VCaP (cell line): ENCODE results near the gene SERPINB13.

Experiments used
- H3K27ac ChIP-seq: fragments of 450-650 bp; 2 replicates; pipeline ENCODE4 v1.5.1; 2017
- TF ChIP-seq, protein P1 (sequence below): fragments of 450-650 bp; conservative IDR thresholded peaks from 2 replicates; pipeline ENCODE4 v1.5.1; 2017; ENCODE audit warnings: mild to moderate bottlenecking, moderate library complexity

The SERPINB13 gene

DNA sequence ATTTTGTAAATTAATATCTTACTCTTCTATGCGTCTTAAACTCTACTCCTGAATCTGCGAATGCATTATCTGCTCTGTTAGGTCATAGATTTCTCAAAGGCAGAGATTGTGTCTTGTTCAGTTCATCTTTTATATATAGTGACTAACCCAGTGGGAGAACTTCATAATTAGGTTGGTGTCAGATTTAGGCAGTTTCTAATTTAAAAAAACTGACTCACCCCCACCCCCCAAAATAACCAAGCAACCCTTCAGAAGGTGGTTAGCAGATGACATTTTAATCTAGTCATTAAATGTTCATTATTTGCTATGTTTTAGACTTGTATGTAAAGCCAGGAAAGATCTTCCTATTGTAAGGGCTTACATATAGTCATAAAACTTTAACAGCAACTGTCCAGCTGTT lies 34.6 kb upstream of the SERPINB13 start:
- H3K27ac ChIP-seq, result no peak overlapping the region
- TF ChIP-seq, protein P1, sequence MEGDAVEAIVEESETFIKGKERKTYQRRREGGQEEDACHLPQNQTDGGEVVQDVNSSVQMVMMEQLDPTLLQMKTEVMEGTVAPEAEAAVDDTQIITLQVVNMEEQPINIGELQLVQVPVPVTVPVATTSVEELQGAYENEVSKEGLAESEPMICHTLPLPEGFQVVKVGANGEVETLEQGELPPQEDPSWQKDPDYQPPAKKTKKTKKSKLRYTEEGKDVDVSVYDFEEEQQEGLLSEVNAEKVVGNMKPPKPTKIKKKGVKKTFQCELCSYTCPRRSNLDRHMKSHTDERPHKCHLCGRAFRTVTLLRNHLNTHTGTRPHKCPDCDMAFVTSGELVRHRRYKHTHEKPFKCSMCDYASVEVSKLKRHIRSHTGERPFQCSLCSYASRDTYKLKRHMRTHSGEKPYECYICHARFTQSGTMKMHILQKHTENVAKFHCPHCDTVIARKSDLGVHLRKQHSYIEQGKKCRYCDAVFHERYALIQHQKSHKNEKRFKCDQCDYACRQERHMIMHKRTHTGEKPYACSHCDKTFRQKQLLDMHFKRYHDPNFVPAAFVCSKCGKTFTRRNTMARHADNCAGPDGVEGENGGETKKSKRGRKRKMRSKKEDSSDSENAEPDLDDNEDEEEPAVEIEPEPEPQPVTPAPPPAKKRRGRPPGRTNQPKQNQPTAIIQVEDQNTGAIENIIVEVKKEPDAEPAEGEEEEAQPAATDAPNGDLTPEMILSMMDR, result no peak

DNA sequence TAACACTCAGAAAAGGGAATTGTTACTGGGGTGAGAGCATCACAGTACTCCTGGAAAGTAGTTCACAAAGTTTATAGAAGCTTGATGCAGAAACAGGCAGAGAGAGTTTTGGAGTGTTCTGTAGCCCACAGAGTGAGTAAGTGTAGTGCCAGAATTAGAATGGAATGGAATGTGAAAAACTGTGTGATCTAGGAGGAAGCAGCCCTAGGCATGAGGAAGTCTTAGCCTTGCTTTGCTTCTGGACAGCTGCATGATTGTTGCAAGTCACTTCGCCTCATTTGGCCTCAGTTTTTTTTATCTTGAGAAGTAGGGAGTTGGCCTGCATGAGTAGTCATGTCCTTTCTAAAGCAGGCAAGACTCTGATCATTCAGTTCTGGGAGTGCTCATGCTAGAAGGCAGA lies 34.1 kb upstream of the SERPINB13 start:
- no peak overlapping the region for H3K27ac ChIP-seq

DNA sequence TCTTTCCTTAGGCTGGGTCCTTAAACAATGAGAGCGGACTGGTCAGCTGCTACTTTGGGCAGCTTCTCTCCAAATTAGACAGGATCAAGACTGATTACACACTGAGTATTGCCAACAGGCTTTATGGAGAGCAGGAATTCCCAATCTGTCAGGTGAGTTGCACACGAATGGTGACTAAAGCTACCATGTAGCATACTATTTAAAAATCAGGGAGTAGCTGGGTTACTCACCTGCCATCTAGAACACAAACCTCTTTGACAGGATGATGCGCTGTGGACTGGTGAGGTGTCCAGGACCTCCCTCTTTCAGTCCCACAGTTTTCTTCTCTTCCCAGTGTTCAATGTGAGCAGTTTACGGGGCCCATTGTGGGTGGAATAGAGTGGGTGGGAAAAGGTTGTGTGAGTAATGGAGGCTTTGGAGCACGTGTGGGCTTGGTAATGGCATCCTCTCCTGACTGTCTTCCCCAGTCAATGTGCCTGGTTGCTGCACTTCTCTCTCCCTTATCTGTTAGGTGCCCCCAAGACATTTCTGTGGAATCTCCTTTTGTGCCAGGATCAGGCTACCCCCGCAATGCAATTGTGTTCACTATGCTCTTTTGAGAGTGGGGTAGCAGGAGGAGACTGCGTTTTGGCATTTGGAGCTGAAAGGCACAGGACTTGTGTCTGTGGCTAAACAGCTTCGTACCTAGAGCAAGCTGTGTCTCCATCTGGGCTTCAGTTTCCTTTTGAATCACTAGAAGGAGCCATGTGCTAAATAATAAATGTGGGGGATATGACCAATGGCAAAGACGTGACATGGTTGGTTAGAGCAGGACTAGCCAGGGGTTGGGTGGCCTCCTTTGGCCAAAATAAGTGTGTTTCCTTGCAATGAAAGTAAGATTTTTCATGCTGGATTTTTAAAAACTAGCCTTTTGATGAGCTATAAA lies 27.3 kb upstream of the SERPINB13 start:
- TF ChIP-seq, protein P1, result no peak
- no peak overlapping the region for H3K27ac ChIP-seq

More for the DNA sequence above, 34.1 kb upstream of the SERPINB13 start:
- TF ChIP-seq, protein P1, result no peak

DNA sequence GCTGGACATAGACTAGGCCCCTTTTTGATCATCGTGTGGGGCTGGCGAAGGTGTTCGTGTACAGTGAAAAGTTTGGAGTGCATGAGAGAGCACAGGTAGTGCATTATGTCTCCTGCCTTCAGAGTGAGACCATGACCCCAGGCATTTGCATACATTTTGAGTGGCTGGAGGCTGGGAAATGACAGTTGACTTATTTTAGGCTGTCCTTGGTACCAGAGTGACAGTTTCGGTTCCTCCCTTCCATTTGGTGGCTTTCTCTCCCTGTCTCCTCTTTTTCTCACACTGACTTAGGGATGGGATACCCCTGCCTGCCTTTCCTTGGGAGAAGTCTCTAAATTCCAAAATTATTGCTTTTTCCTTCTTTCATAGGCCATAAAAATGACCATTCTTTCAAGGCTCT lies 24.9 kb upstream of the SERPINB13 start:
- TF ChIP-seq, protein P1, result no peak
- no peak overlapping the region for H3K27ac ChIP-seq

DNA sequence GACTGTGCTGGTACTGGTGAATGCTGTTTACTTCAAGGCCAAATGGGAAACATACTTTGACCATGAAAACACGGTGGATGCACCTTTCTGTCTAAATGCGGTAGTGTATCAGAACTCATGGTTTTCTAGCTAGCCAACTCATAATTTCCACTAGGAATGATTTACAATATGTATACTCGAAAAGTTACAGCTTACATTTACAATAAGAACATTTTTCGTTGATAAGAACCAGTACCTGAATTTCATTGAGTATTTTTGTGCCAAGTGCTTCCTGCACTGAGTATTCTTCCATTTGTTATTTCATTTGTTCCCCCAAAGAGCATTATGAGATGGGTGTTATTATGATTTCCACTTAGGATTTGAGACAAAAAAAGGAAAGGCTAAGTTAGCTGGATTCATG lies 23.1 kb upstream of the SERPINB13 start:
- TF ChIP-seq, protein P1, result no peak
- no peak overlapping the region for H3K27ac ChIP-seq

DNA sequence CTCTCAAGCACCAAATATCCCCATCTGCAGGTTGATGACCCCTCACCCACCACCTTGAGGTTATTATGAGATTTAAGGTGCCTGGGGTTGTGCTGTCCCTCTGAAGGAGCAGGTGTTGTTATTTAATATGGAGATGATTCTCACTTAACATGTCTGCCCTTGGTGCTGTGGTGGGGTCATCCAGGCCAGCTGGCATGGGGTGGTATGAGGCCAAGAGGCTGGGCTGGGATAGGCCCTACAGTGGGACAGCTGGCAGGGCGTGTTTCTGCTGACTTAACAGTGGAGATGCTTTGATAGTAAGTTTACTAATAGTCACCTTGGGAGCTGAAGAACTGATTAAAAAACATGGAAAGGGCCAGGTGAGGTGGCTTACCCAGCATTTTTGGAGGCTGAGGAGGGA lies 22.6 kb upstream of the SERPINB13 start:
- TF ChIP-seq, protein P1, result no peak
- no peak overlapping the region for H3K27ac ChIP-seq

DNA sequence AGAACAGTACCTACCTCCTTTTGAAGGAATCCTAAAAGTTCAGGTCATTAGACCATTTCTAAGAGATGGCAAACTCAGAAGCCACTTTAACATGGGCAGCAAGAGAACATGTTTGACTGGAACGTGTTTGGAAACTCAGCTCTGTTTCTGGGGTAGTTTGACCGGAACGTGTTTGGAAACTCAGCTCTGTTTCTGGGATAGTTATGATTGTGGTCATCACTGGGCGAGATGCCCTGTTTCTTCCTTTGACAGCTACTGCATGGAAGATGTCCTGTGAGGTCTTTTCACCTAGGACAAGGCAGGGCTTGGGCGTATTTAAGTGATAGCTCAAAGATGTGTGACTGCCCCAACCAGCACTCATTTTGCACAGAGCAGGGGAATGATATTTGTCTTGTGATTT lies 19.9 kb upstream of the SERPINB13 start:
- TF ChIP-seq, protein P1, result no peak
- H3K27ac ChIP-seq, result no peak overlapping the region
